Measurements from ENCODE around the gene PAQR3.

DNA sequence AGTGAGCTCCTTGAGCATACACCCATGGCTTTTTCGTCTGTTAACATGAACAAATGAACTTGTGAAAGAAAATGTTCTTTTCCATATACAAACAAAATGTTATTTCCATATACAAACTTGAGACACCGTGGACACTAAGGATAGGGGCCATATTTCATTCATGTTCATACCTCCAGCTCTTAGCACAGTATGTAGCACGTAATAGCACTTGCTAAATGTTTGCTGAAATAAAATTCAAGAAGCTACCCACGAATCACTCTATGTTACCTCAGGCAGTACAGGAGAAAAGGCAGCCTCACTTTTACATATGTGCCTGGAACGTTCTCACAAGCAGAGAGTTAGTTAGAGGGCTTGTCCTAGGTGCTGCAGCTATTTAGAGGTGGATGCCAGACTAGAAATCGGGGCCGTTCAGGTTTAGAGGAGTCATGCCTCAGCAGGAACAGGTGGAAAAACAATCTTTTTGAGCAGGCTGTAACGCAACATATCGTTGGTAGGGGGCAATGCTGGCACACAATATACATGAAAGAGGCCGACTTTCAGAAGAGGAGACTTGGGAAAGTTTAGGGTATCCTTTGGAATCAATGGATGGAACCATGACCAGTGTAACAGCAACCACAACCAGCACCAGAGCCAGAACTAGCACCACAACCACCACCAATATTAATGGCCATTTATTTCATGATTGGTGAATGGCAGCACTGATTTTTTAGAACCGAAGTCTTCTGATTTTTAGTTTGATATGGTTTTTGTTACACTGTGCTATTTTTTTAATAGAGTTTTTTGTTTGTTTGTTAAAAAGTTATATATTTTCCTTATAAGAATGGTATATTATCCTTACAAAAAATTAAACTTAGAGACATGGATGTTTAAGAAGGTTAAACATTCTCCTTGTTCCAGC lies 14.8 kb upstream of the PAQR3 start:
- TF ChIP-seq, protein P1, sequence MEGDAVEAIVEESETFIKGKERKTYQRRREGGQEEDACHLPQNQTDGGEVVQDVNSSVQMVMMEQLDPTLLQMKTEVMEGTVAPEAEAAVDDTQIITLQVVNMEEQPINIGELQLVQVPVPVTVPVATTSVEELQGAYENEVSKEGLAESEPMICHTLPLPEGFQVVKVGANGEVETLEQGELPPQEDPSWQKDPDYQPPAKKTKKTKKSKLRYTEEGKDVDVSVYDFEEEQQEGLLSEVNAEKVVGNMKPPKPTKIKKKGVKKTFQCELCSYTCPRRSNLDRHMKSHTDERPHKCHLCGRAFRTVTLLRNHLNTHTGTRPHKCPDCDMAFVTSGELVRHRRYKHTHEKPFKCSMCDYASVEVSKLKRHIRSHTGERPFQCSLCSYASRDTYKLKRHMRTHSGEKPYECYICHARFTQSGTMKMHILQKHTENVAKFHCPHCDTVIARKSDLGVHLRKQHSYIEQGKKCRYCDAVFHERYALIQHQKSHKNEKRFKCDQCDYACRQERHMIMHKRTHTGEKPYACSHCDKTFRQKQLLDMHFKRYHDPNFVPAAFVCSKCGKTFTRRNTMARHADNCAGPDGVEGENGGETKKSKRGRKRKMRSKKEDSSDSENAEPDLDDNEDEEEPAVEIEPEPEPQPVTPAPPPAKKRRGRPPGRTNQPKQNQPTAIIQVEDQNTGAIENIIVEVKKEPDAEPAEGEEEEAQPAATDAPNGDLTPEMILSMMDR (IDR thresholded peaks at IDR 0.05; ENCODE audit: control extremely low read depth in 1 of 3, insufficient read depth in 1 of 3, low read depth in 1 of 3, low read length in 3 of 3): peak; percentile 9 to 78 (median 69)
- no peak for TF ChIP-seq HDAC6 (IDR thresholded peaks at IDR 0.05; ENCODE audit: low read depth, low read length)
- TF ChIP-seq, protein P2, sequence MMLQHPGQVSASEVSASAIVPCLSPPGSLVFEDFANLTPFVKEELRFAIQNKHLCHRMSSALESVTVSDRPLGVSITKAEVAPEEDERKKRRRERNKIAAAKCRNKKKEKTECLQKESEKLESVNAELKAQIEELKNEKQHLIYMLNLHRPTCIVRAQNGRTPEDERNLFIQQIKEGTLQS (IDR thresholded peaks at IDR 0.05; ENCODE audit: insufficient read depth, low read depth, low read length): no peak
- TF ChIP-seq TEAD4 (IDR thresholded peaks at IDR 0.05; ENCODE audit: low read depth, low read length): no peak
- no peak for TF ChIP-seq EZH2 (IDR thresholded peaks at IDR 0.05; ENCODE audit: low read depth, low read length, severe bottlenecking)
- TF ChIP-seq POLR2AphosphoS5 (IDR thresholded peaks at IDR 0.05; ENCODE audit: low read depth, low read length): no peak
- no peak for TF ChIP-seq CEBPB (IDR thresholded peaks at IDR 0.05; ENCODE audit: low read depth, low read length)
- no peak for TF ChIP-seq EP300 (IDR thresholded peaks at IDR 0.05; ENCODE audit: borderline replicate concordance in 1 of 2, low read depth in 2 of 2, low read length in 2 of 2)
- no peak for TF ChIP-seq HDAC2 (IDR thresholded peaks at IDR 0.05; ENCODE audit: borderline replicate concordance in 1 of 2, low read depth in 2 of 2, low read length in 2 of 2)

Data from H1 (cell line).